AG04449 (cell line): ENCODE measurements around the gene RYR1.

Source experiments
- CTCF ChIA-PET: fragments of 350-600 bp; formaldehyde crosslinking; extraction: SDS; loops from one replicate; lab custom pipeline; 2021; ENCODE audit warnings: antibody characterized with exemption; lab: Yijun Ruan, JAX
- POLR2A ChIA-PET: fragments of 400-600, 350-600 bp; formaldehyde crosslinking; extraction: SDS; loops from one replicate; lab custom pipeline; 2020; ENCODE audit warnings: antibody characterized with exemption, inconsistent platforms; lab: Yijun Ruan, JAX
- DNase-seq: peaks from one replicate; pipeline ENCODE4 v3.0.0-alpha.2; 2010; ENCODE audit warnings: low read depth, low spot score
- H3K4me3 ChIP-seq: 2 replicates; pipeline ENCODE4 v1.5.1; 2011; ENCODE audit warnings: low read depth, mild to moderate bottlenecking, control low read depth, low read length
- TF ChIP-seq, protein P1 (sequence below): IDR thresholded peaks from one replicate; pipeline ENCODE4 v1.5.1; 2011; ENCODE audit warnings: mild to moderate bottlenecking, moderate library complexity, low read length, control low read depth, inconsistent platforms; ENCODE audit not compliant: insufficient read depth; ENCODE audit errors: missing control alignments

Gene RYR1

DNA sequence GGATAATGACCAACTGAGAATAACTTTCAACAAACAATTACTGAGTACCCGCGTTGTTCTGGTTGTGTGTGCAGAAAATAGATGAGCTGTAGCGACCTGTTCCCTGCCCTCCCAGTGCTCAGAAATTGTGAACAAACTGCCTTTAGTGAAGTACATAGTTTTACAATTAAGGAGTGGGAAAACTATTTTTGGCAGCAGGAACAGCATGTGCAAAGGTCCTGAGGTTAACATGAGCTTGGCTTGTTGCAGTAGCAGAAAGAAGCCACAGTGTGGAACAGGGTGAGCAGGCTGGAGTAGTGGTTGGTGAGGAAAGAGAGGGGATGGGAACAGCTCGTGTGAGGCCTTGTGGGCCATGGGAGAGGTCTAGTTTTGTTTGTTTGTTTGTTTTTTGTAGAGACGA, 16.0 kb downstream of the RYR1 start:
- ChIA-PET POLR2A (no interaction called here), CTCF (no interaction called here)
- no peak for DNase-seq
- no peak overlapping the region for H3K4me3 ChIP-seq
- TF ChIP-seq, protein P1, sequence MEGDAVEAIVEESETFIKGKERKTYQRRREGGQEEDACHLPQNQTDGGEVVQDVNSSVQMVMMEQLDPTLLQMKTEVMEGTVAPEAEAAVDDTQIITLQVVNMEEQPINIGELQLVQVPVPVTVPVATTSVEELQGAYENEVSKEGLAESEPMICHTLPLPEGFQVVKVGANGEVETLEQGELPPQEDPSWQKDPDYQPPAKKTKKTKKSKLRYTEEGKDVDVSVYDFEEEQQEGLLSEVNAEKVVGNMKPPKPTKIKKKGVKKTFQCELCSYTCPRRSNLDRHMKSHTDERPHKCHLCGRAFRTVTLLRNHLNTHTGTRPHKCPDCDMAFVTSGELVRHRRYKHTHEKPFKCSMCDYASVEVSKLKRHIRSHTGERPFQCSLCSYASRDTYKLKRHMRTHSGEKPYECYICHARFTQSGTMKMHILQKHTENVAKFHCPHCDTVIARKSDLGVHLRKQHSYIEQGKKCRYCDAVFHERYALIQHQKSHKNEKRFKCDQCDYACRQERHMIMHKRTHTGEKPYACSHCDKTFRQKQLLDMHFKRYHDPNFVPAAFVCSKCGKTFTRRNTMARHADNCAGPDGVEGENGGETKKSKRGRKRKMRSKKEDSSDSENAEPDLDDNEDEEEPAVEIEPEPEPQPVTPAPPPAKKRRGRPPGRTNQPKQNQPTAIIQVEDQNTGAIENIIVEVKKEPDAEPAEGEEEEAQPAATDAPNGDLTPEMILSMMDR, result no peak

DNA sequence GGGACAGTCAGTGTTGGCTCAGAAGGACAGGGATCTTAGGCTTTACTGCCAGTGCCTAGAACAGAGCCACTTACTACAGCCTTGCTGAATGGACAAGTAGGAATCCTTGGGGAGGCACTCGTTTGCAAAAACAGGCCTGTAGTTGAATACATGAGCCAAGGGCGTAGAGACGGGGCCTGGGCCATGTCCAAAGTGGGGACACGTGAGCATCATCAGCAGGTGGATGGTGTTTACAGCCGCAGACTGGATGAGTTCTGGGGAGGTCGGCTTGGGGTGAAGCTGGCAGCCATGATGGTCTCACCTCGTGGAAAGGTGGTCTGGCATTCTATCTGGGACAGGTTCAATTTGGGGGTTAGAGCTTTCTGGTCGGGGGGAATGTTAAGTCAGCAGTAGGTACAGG, 17.5 kb downstream of the RYR1 start:
- POLR2A ChIA-PET, result no interaction called here
- CTCF ChIA-PET, result interaction anchor here (0.7 kb wide), 1 partner anchor 168 kb away, joined by 3 read pairs; the partner anchor contains the start of gene EIF3K
- DNase-seq, result no peak
- TF ChIP-seq, protein P1, result no peak
- no peak overlapping the region for H3K4me3 ChIP-seq

- DNase-seq, result no peak
- TF ChIP-seq, protein P1, result no peak
- POLR2A ChIA-PET, result no interaction called here
- CTCF ChIA-PET, result no interaction called here
- no peak overlapping the region for H3K4me3 ChIP-seq
Measured at GRCh38 chr19:38451629-38452028, 18.1 kb downstream of the RYR1 start.

DNA sequence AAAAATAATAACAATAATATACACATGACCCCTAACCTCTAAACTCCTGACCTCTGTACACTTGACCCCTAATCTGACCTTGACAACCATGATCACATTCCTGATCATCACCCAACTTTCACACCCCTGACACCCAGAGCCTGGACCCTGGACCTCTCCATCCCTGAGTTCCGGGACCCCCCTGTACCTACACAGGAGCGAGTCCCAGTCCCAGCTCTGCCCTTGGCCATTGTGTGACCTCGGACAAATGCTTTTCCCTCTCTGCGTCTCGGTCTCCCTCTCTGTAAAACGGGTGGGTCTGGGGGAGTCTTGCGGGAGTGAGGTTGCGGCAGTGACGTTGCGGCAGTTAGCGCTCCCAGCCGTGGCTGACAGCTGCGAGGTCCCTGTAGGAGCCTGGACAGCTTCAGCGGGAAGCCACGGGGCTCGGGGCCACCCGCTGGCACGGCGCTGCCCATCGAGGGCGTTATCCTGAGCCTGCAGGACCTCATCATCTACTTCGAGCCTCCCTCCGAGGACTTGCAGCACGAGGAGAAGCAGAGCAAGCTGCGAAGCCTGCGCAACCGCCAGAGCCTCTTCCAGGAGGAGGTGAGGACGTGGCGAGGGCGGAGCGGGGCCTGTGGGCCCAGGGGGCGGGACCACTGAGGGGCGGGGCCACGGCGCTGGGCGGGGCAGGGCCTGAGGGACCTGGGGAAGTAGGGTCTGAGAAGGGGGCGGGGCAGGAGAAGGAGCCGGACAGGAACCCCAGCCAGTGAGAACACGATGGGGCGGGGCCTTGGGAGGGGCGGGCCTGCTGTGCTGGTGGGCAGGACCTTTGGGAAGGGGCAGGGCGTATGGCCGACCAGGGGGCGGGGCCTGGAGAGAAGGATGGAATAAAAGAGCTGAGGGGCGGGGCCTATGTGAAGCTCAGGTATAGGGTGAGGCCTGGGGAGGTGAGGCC, 19.2 kb downstream of the RYR1 start:
- no peak overlapping the region for H3K4me3 ChIP-seq
- ChIA-PET POLR2A (no interaction called here), CTCF (interaction anchor here (1.0 kb wide), 1 partner anchor 61 kb away, joined by 3 read pairs; no protein-coding TSS in a partner anchor)

DNA sequence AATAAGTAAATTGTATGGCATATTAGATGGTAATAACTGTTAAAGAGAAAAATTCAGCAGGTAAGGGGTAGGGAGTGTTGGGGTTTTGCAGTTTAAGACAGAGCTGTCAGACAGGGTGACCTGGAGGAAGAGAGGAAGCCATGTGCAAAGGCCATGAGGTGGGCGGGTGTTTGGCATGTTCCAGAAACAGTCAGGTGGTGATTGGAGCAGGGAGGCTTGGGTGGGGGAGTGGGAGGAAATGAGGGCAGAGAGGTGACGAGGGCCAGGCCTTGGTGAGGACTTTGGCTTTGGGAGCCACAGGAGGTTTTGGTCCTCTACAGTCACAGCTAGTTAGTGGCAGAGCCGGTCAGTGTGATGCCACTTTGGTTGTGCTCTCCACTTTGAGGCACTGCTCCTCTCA, 20.1 kb downstream of the RYR1 start:
- H3K4me3 ChIP-seq, result no peak overlapping the region
- DNase-seq, result no peak
- TF ChIP-seq, protein P1, result no peak
- ChIA-PET POLR2A (no interaction called here), CTCF (interaction anchor here (0.8 kb wide), 1 partner anchor 28 kb away, joined by 3 read pairs; the partner anchor contains the start of gene RASGRP4)

More for the DNA sequence above, 19.2 kb downstream of the RYR1 start:
- TF ChIP-seq, protein P1, result no peak
- no peak for DNase-seq

GRCh38 chr19:38455031-38455430, 21.5 kb downstream of the RYR1 start:
- CTCF ChIA-PET, result no interaction called here
- TF ChIP-seq, protein P1, result no peak
- DNase-seq, result no peak
- no peak overlapping the region for H3K4me3 ChIP-seq
- POLR2A ChIA-PET, result no interaction called here
